ENCODE measurements around the gene HSP90AA1. TPM values are rescaled to one million over a fixed set of nuclear protein-coding genes. Genes with fewer than 3 reads are reported as not detected.
A peak's percentile ranks its signal among the peaks of the same experiment; 100 is the strongest.

HSP90AA1 gene
- polyA plus RNA-seq, 2 donors: 132 to 194 TPM

GRCh38 chr14:102095231-102095870 lies 8.5 kb upstream of the HSP90AA1 start:
- no peaks in the 10 kb centered on the region for H3K36me3 ChIP-seq (ENCODE audit: control insufficient read depth in 2 of 2, insufficient read depth in 2 of 2, low read length in 1 of 2)
- H3K4me1 ChIP-seq (ENCODE audit: control insufficient read depth in 2 of 2, insufficient read depth in 2 of 2, low read length in 1 of 2): no peaks in the 10 kb centered on the region
- H3K27me3 ChIP-seq (ENCODE audit: control insufficient read depth in 1 of 2, insufficient read depth in 2 of 2, low read length in 2 of 2): no peaks in the 10 kb centered on the region
- H3K4me3 ChIP-seq (ENCODE audit: low read depth in 1 of 2, low read length in 2 of 2): no peak overlapping the region
- no peak overlapping the region for H3K27ac ChIP-seq (ENCODE audit: low read depth in 2 of 2, low read length in 1 of 2)
- no peaks in the 10 kb centered on the region for H3K9me3 ChIP-seq (ENCODE audit: control insufficient read depth in 2 of 2, insufficient read depth in 1 of 2, low read depth in 1 of 2, low read length in 1 of 2)
- 69 to 82% methylated on average over 6 of the region's 6 CpGs for WGBS, 2 donors

GRCh38 chr14:102094101-102094500 lies 7.3 kb upstream of the HSP90AA1 start:
- no peaks in the 10 kb centered on the region for H3K4me1 ChIP-seq (ENCODE audit: control insufficient read depth in 2 of 2, insufficient read depth in 2 of 2, low read length in 1 of 2)
- no peaks in the 10 kb centered on the region for H3K36me3 ChIP-seq (ENCODE audit: control insufficient read depth in 2 of 2, insufficient read depth in 2 of 2, low read length in 1 of 2)
- no peak overlapping the region for H3K4me3 ChIP-seq (ENCODE audit: low read depth in 1 of 2, low read length in 2 of 2)
- 50 to 59% methylated on average over 7 of the region's 7 CpGs for WGBS, 2 donors
- H3K27me3 ChIP-seq (ENCODE audit: control insufficient read depth in 1 of 2, insufficient read depth in 2 of 2, low read length in 2 of 2): no peaks in the 10 kb centered on the region
- H3K9me3 ChIP-seq (ENCODE audit: control insufficient read depth in 2 of 2, insufficient read depth in 1 of 2, low read depth in 1 of 2, low read length in 1 of 2): no peaks in the 10 kb centered on the region
- H3K27ac ChIP-seq (ENCODE audit: low read depth in 2 of 2, low read length in 1 of 2): no peak overlapping the region

GRCh38 chr14:102092806-102093205 lies 6.0 kb upstream of the HSP90AA1 start:
- Histone ChIP-seq H3K4me3 (ENCODE audit: low read depth in 1 of 2, low read length in 2 of 2) (no peak overlapping the region), H3K36me3 (ENCODE audit: control insufficient read depth in 2 of 2, insufficient read depth in 2 of 2, low read length in 1 of 2) (no peaks in the 10 kb centered on the region), H3K4me1 (ENCODE audit: control insufficient read depth in 2 of 2, insufficient read depth in 2 of 2, low read length in 1 of 2) (peaks cover 0 to 5% of the 10 kb centered on the region in 2 donors), H3K9me3 (ENCODE audit: control insufficient read depth in 2 of 2, insufficient read depth in 1 of 2, low read depth in 1 of 2, low read length in 1 of 2) (no peaks in the 10 kb centered on the region), H3K27me3 (ENCODE audit: control insufficient read depth in 1 of 2, insufficient read depth in 2 of 2, low read length in 2 of 2) (no peaks in the 10 kb centered on the region), H3K27ac (ENCODE audit: low read depth in 2 of 2, low read length in 1 of 2) (no peak overlapping the region)
- WGBS, 2 donors: 92 to 93% methylated on average over 10 of the region's 10 CpGs

- Histone ChIP-seq H3K9me3 (ENCODE audit: control insufficient read depth in 2 of 2, insufficient read depth in 1 of 2, low read depth in 1 of 2, low read length in 1 of 2) (no peaks in the 10 kb centered on the region), H3K27ac (ENCODE audit: low read depth in 2 of 2, low read length in 1 of 2) (no peak overlapping the region), H3K4me1 (ENCODE audit: control insufficient read depth in 2 of 2, insufficient read depth in 2 of 2, low read length in 1 of 2) (peaks cover 0 to 5% of the 10 kb centered on the region in 2 donors), H3K27me3 (ENCODE audit: control insufficient read depth in 1 of 2, insufficient read depth in 2 of 2, low read length in 2 of 2) (no peaks in the 10 kb centered on the region), H3K36me3 (ENCODE audit: control insufficient read depth in 2 of 2, insufficient read depth in 2 of 2, low read length in 1 of 2) (peaks cover 0 to under 1% of the 10 kb centered on the region in 2 donors), H3K4me3 (ENCODE audit: low read depth in 1 of 2, low read length in 2 of 2) (no peak overlapping the region)
- 85 to 90% methylated on average over 3 of the region's 3 CpGs for WGBS, 2 donors
These were observed 3.9 kb upstream of the HSP90AA1 start for GRCh38 chr14:102090713-102091112.

GRCh38 chr14:102089621-102090343 lies 2.9 kb upstream of the HSP90AA1 start:
- peaks cover 3 to 4% of the 10 kb centered on the region in 2 donors for H3K36me3 ChIP-seq (ENCODE audit: control insufficient read depth in 2 of 2, insufficient read depth in 2 of 2, low read length in 1 of 2)
- WGBS, 2 donors: 88 to 89% methylated on average over 11 of the region's 11 CpGs

GRCh38 chr14:102088012-102088792 lies 1.4 kb upstream of the HSP90AA1 start:
- no peaks in the 10 kb centered on the region for H3K9me3 ChIP-seq (ENCODE audit: control insufficient read depth in 2 of 2, insufficient read depth in 1 of 2, low read depth in 1 of 2, low read length in 1 of 2)
- H3K4me1 ChIP-seq (ENCODE audit: control insufficient read depth in 2 of 2, insufficient read depth in 2 of 2, low read length in 1 of 2): peaks cover 5 to 9% of the 10 kb centered on the region in 2 donors
- peak overlapping the region; percentile 98 for H3K27ac ChIP-seq (ENCODE audit: low read depth in 2 of 2, low read length in 1 of 2)
- H3K36me3 ChIP-seq (ENCODE audit: control insufficient read depth in 2 of 2, insufficient read depth in 2 of 2, low read length in 1 of 2): peaks cover 5 to 8% of the 10 kb centered on the region in 2 donors
- no peaks in the 10 kb centered on the region for H3K27me3 ChIP-seq (ENCODE audit: control insufficient read depth in 1 of 2, insufficient read depth in 2 of 2, low read length in 2 of 2)
- 22% methylated on average over 39 of the region's 39 CpGs for WGBS, 2 donors
- peak overlapping the region; percentile 35 to 87 for H3K4me3 ChIP-seq (ENCODE audit: low read depth in 1 of 2, low read length in 2 of 2)

More at GRCh38 chr14:102089621-102090343, 2.9 kb upstream of the HSP90AA1 start:
- H3K27ac ChIP-seq (ENCODE audit: low read depth in 2 of 2, low read length in 1 of 2): no peak overlapping the region
- no peak overlapping the region for H3K4me3 ChIP-seq (ENCODE audit: low read depth in 1 of 2, low read length in 2 of 2)
- H3K4me1 ChIP-seq (ENCODE audit: control insufficient read depth in 2 of 2, insufficient read depth in 2 of 2, low read length in 1 of 2): peaks cover 5 to 9% of the 10 kb centered on the region in 2 donors
- no peaks in the 10 kb centered on the region for H3K9me3 ChIP-seq (ENCODE audit: control insufficient read depth in 2 of 2, insufficient read depth in 1 of 2, low read depth in 1 of 2, low read length in 1 of 2)
- no peaks in the 10 kb centered on the region for H3K27me3 ChIP-seq (ENCODE audit: control insufficient read depth in 1 of 2, insufficient read depth in 2 of 2, low read length in 2 of 2)

GRCh38 chr14:102087762-102088011 lies 843 bp upstream of the HSP90AA1 start:
- WGBS, 2 donors: 2 to 3% methylated on average over 11 of the region's 11 CpGs
- H3K4me1 ChIP-seq (ENCODE audit: control insufficient read depth in 2 of 2, insufficient read depth in 2 of 2, low read length in 1 of 2): peaks cover 5 to 9% of the 10 kb centered on the region in 2 donors

GRCh38 chr14:102086709-102086971 lies 204 bp downstream of the HSP90AA1 start:
- H3K27me3 ChIP-seq (ENCODE audit: control insufficient read depth in 1 of 2, insufficient read depth in 2 of 2, low read length in 2 of 2): no peaks in the 10 kb centered on the region
- 0% methylated on average over 18 to 32 of the region's 32 CpGs for WGBS, 2 donors
- H3K27ac ChIP-seq (ENCODE audit: low read depth in 2 of 2, low read length in 1 of 2): peak overlapping the region; percentile 95 to 99
- no peaks in the 10 kb centered on the region for H3K9me3 ChIP-seq (ENCODE audit: control insufficient read depth in 2 of 2, insufficient read depth in 1 of 2, low read depth in 1 of 2, low read length in 1 of 2)
- peak overlapping the region; percentile 71 to 87 for H3K4me3 ChIP-seq (ENCODE audit: low read depth in 1 of 2, low read length in 2 of 2)
- H3K36me3 ChIP-seq (ENCODE audit: control insufficient read depth in 2 of 2, insufficient read depth in 2 of 2, low read length in 1 of 2): peaks cover 8 to 12% of the 10 kb centered on the region in 2 donors
- H3K4me1 ChIP-seq (ENCODE audit: control insufficient read depth in 2 of 2, insufficient read depth in 2 of 2, low read length in 1 of 2): peaks cover 5 to 9% of the 10 kb centered on the region in 2 donors

More at GRCh38 chr14:102087762-102088011, 843 bp upstream of the HSP90AA1 start:
- H3K36me3 ChIP-seq (ENCODE audit: control insufficient read depth in 2 of 2, insufficient read depth in 2 of 2, low read length in 1 of 2): peaks cover 8 to 10% of the 10 kb centered on the region in 2 donors
- H3K27ac ChIP-seq (ENCODE audit: low read depth in 2 of 2, low read length in 1 of 2): peak overlapping the region; percentile 98
- no peaks in the 10 kb centered on the region for H3K9me3 ChIP-seq (ENCODE audit: control insufficient read depth in 2 of 2, insufficient read depth in 1 of 2, low read depth in 1 of 2, low read length in 1 of 2)
- H3K27me3 ChIP-seq (ENCODE audit: control insufficient read depth in 1 of 2, insufficient read depth in 2 of 2, low read length in 2 of 2): no peaks in the 10 kb centered on the region
- peak overlapping the region; percentile 81 to 87 for H3K4me3 ChIP-seq (ENCODE audit: low read depth in 1 of 2, low read length in 2 of 2)

GRCh38 chr14:102085948-102086708 lies 716 bp downstream of the HSP90AA1 start:
- peak overlapping the region; percentile 71 to 87 for H3K4me3 ChIP-seq (ENCODE audit: low read depth in 1 of 2, low read length in 2 of 2)
- H3K4me1 ChIP-seq (ENCODE audit: control insufficient read depth in 2 of 2, insufficient read depth in 2 of 2, low read length in 1 of 2): peaks cover 5 to 9% of the 10 kb centered on the region in 2 donors
- WGBS, 2 donors: 1% methylated on average over 45 to 49 of the region's 49 CpGs
- H3K9me3 ChIP-seq (ENCODE audit: control insufficient read depth in 2 of 2, insufficient read depth in 1 of 2, low read depth in 1 of 2, low read length in 1 of 2): no peaks in the 10 kb centered on the region
- no peaks in the 10 kb centered on the region for H3K27me3 ChIP-seq (ENCODE audit: control insufficient read depth in 1 of 2, insufficient read depth in 2 of 2, low read length in 2 of 2)
- H3K36me3 ChIP-seq (ENCODE audit: control insufficient read depth in 2 of 2, insufficient read depth in 2 of 2, low read length in 1 of 2): peaks cover 8 to 17% of the 10 kb centered on the region in 2 donors
- H3K27ac ChIP-seq (ENCODE audit: low read depth in 2 of 2, low read length in 1 of 2): peak overlapping the region; percentile 95 to 99

All from esophagus (tissue), 2 donors.